WTC11 (cell line): Measurements from ENCODE around the gene PIGP. TPM values are rescaled to one million over a fixed set of nuclear protein-coding genes. Genes with fewer than 3 reads are reported as not detected.

Experiments
- ATAC-seq: fragments of 200-7000 bp; cut with Tn5 transposase; 2 replicates; pipeline ENCODE4 v1.10.0; 2021; ENCODE audit warnings: mild to moderate bottlenecking, moderate library complexity
- CTCF ChIA-PET: fragments of 300-600 bp; sonication (Branson Sonifier 250); formaldehyde crosslinking; loops from one replicate; lab custom pipeline; 2021; ENCODE audit warnings: antibody characterized with exemption; lab: Charles Lee
- POLR2A ChIA-PET: fragments of 350-600 bp; sonication (Branson Sonifier 250); formaldehyde crosslinking; loops from one replicate; lab custom pipeline; 2021; ENCODE audit warnings: antibody characterized with exemption; lab: Charles Lee
- DNase-seq: peaks from one replicate; pipeline ENCODE4 v3.0.0; 2021; ENCODE audit warnings: low spot score
- H3K27ac Mint-ChIP-seq: 2 replicates; pipeline ENCODE4 v1.8.0; 2021; ENCODE audit warnings: mixed read lengths
- H3K27me3 Mint-ChIP-seq: 2 replicates; pipeline ENCODE4 v1.8.0; 2021; ENCODE audit warnings: low read depth, mild to moderate bottlenecking, moderate library complexity, mixed read lengths
- H3K36me3 Mint-ChIP-seq: 2 replicates; pipeline ENCODE4 v1.8.0; 2021; ENCODE audit warnings: mixed read lengths
- H3K4me1 Mint-ChIP-seq: 2 replicates; pipeline ENCODE4 v1.8.0; 2022; ENCODE audit warnings: mixed read lengths
- H3K4me3 Mint-ChIP-seq: 2 replicates; pipeline ENCODE4 v1.8.0; 2021; ENCODE audit warnings: mild to moderate bottlenecking, moderate library complexity, mixed read lengths
- H3K9me3 Mint-ChIP-seq: 2 replicates; pipeline ENCODE4 v1.8.0; 2021; ENCODE audit warnings: mixed read lengths
- AFF4 ChIP-seq: sonication (generic); formaldehyde crosslinking; IDR thresholded peaks from 2 replicates; pipeline ENCODE4 v1.8.1; 2023; ENCODE audit warnings: mild to moderate bottlenecking, missing genetic modification reagents, borderline replicate concordance
- ATF3 ChIP-seq: sonication (generic); formaldehyde crosslinking; conservative IDR thresholded peaks from 2 replicates; pipeline ENCODE4 v1.8.1; 2022; ENCODE audit warnings: mild to moderate bottlenecking, missing genetic modification reagents
- E2F1 ChIP-seq: sonication (generic); formaldehyde crosslinking; IDR thresholded peaks from 2 replicates; pipeline ENCODE4 v1.8.0; 2022; ENCODE audit warnings: mild to moderate bottlenecking, missing genetic modification reagents
- ESRRA ChIP-seq: sonication (generic); formaldehyde crosslinking; IDR thresholded peaks from 2 replicates; pipeline ENCODE4 v1.8.1; 2022; ENCODE audit warnings: mild to moderate bottlenecking, missing genetic modification reagents, borderline replicate concordance
- ETV6 ChIP-seq: sonication (generic); formaldehyde crosslinking; IDR thresholded peaks from 2 replicates; pipeline ENCODE4 v1.8.1; 2022; ENCODE audit warnings: mild to moderate bottlenecking, missing genetic modification reagents
- FOXP1 ChIP-seq: sonication (generic); formaldehyde crosslinking; IDR thresholded peaks from 2 replicates; pipeline ENCODE4 v1.8.0; 2022; ENCODE audit warnings: missing genetic modification reagents, mild to moderate bottlenecking, moderate library complexity, borderline replicate concordance
- MXD4 ChIP-seq: fragments of 250-450 bp; sonication (Bioruptor Pico); IDR thresholded peaks from 2 replicates; pipeline ENCODE4 v1.8.0; 2021; ENCODE audit warnings: mild to moderate bottlenecking, moderate library complexity, borderline replicate concordance
- SMAD4 ChIP-seq: sonication (generic); formaldehyde crosslinking; IDR thresholded peaks from 2 replicates; pipeline ENCODE4 v1.8.0; 2022; ENCODE audit warnings: mild to moderate bottlenecking, missing genetic modification reagents
- USF1 ChIP-seq: sonication (generic); formaldehyde crosslinking; IDR thresholded peaks from 2 replicates; pipeline ENCODE4 v1.8.0; 2022; ENCODE audit warnings: mild to moderate bottlenecking, missing genetic modification reagents
- ZNF121 ChIP-seq: sonication (generic); formaldehyde crosslinking; IDR thresholded peaks from 2 replicates; pipeline ENCODE4 v1.8.0; 2023; ENCODE audit warnings: missing genetic modification reagents
- ZNF317 ChIP-seq: sonication (generic); formaldehyde crosslinking; IDR thresholded peaks from 2 replicates; pipeline ENCODE4 v1.8.1; 2023; ENCODE audit warnings: low read depth, mild to moderate bottlenecking, moderate library complexity, missing genetic modification reagents, borderline replicate concordance
- total RNA-seq: library from RNA; stranded (reverse); gene quantifications from 3 replicates; pipeline ENCODE4 v1.2.3, GENCODE V29; 2021
- TF ChIP-seq, protein P1 (sequence below): sonication (generic); formaldehyde crosslinking; conservative IDR thresholded peaks from 2 replicates; pipeline ENCODE4 v1.8.1; 2023; ENCODE audit warnings: mild to moderate bottlenecking, low read depth, missing genetic modification reagents, moderate library complexity
- TF ChIP-seq, protein P2 (sequence below): sonication (generic); formaldehyde crosslinking; IDR thresholded peaks from 2 replicates; pipeline ENCODE4 v1.8.0; 2023; ENCODE audit warnings: mild to moderate bottlenecking, missing genetic modification reagents

Gene PIGP
- total RNA-seq, 1 experiment from 2014 or later = 10.9 TPM

DNA sequence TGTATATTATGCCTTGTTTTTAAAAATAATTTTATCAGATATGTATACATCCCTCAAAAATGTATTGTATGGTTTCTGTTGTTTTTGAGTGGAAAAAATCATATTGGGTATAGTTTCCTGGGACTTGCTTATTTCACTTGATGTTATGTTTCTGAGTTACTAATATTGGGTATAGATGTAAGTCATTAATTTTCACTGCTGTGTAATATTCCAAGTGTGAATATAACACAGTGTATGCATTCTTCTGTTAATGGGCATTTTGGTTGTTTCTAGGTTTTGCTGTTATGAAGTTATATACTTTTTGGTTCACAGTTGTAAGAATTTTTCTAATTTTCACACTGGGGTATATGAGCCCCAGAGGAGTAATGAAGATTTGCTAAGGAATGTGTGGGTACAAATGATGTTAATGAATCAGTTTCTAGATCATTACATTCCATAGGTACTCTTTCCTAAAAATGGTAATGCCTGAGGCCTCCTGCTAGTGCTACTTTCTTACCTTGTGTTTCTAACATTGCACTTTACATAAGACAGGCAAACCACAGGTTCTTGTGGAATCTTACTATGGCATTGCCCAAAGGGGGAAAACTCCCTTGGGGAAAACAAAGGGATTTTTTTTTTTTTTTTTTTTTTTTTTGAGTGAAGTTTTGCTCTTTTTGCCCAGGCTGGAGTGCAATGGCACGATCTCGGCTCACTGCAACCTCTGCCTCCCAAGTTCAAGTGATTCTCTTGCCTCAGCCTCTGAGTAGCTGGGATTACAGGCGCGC, 3.4 kb upstream of the PIGP start:
- H3K9me3 Mint-ChIP-seq = peaks cover 5% of the 10 kb centered on the region
- H3K4me1 Mint-ChIP-seq = peaks cover 17% of the 10 kb centered on the region
- H3K27ac Mint-ChIP-seq = no peak overlapping the region
- TF ChIP-seq ETV6 = no peak
- no peak for TF ChIP-seq SMAD4 (CRISPR knock-in tag)
- TF ChIP-seq USF1 (CRISPR knock-in tag) = no peak
- TF ChIP-seq FOXP1 (CRISPR knock-in tag) = no peak
- no peak for TF ChIP-seq AFF4 (CRISPR knock-in tag)
- no peak for TF ChIP-seq ZNF317 (CRISPR knock-in tag)
- no peak for DNase-seq
- no peaks in the 10 kb centered on the region for H3K36me3 Mint-ChIP-seq
- no peak for ATAC-seq
- no peak overlapping the region for H3K4me3 Mint-ChIP-seq
- ChIA-PET CTCF (no interaction called here), POLR2A (no interaction called here)
- peaks cover 44% of the 10 kb centered on the region for H3K27me3 Mint-ChIP-seq

GRCh38 chr21:37075214-37075770, 2.4 kb upstream of the PIGP start:
- ATAC-seq (no peak), DNase-seq (no peak)
- POLR2A ChIA-PET = no interaction called here
- Mint-ChIP-seq H3K27me3 (peaks cover 44% of the 10 kb centered on the region), H3K36me3 (peaks cover 3% of the 10 kb centered on the region; the same call in 1 of the 2 replicates), H3K27ac (no peak overlapping the region), H3K4me1 (peaks cover 17% of the 10 kb centered on the region), H3K4me3 (no peak overlapping the region)
- CTCF ChIA-PET = interaction anchor here (1.5 kb wide), 1 partner anchor 98 kb away, joined by 9 read pairs; no protein-coding TSS in a partner anchor
- TF ChIP-seq ATF3 (CRISPR knock-in tag) = no peak
- TF ChIP-seq ZNF121 = no peak
- TF ChIP-seq, protein P1, sequence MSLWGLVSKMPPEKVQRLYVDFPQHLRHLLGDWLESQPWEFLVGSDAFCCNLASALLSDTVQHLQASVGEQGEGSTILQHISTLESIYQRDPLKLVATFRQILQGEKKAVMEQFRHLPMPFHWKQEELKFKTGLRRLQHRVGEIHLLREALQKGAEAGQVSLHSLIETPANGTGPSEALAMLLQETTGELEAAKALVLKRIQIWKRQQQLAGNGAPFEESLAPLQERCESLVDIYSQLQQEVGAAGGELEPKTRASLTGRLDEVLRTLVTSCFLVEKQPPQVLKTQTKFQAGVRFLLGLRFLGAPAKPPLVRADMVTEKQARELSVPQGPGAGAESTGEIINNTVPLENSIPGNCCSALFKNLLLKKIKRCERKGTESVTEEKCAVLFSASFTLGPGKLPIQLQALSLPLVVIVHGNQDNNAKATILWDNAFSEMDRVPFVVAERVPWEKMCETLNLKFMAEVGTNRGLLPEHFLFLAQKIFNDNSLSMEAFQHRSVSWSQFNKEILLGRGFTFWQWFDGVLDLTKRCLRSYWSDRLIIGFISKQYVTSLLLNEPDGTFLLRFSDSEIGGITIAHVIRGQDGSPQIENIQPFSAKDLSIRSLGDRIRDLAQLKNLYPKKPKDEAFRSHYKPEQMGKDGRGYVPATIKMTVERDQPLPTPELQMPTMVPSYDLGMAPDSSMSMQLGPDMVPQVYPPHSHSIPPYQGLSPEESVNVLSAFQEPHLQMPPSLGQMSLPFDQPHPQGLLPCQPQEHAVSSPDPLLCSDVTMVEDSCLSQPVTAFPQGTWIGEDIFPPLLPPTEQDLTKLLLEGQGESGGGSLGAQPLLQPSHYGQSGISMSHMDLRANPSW = no peak
- TF ChIP-seq, protein P2, sequence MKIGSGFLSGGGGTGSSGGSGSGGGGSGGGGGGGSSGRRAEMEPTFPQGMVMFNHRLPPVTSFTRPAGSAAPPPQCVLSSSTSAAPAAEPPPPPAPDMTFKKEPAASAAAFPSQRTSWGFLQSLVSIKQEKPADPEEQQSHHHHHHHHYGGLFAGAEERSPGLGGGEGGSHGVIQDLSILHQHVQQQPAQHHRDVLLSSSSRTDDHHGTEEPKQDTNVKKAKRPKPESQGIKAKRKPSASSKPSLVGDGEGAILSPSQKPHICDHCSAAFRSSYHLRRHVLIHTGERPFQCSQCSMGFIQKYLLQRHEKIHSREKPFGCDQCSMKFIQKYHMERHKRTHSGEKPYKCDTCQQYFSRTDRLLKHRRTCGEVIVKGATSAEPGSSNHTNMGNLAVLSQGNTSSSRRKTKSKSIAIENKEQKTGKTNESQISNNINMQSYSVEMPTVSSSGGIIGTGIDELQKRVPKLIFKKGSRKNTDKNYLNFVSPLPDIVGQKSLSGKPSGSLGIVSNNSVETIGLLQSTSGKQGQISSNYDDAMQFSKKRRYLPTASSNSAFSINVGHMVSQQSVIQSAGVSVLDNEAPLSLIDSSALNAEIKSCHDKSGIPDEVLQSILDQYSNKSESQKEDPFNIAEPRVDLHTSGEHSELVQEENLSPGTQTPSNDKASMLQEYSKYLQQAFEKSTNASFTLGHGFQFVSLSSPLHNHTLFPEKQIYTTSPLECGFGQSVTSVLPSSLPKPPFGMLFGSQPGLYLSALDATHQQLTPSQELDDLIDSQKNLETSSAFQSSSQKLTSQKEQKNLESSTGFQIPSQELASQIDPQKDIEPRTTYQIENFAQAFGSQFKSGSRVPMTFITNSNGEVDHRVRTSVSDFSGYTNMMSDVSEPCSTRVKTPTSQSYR (CRISPR knock-in tag) = no peak
- TF ChIP-seq E2F1 (CRISPR knock-in tag) = no peak
- TF ChIP-seq ESRRA (CRISPR knock-in tag) = no peak
- no peak for TF ChIP-seq ZNF317 (CRISPR knock-in tag)
- no peak for TF ChIP-seq MXD4 (CRISPR knock-in tag)
- TF ChIP-seq, all 79 proteins: peak for 0
- peaks cover 5% of the 10 kb centered on the region for H3K9me3 Mint-ChIP-seq
